ENCODE measurements around the gene GREB1.
A peak's percentile ranks its signal among the peaks of the same experiment; 100 is the strongest.

Gene GREB1

GRCh38 chr2:11509657-11510360, 24.0 kb upstream of the GREB1 start:
- no peak for DNase-seq

DNA sequence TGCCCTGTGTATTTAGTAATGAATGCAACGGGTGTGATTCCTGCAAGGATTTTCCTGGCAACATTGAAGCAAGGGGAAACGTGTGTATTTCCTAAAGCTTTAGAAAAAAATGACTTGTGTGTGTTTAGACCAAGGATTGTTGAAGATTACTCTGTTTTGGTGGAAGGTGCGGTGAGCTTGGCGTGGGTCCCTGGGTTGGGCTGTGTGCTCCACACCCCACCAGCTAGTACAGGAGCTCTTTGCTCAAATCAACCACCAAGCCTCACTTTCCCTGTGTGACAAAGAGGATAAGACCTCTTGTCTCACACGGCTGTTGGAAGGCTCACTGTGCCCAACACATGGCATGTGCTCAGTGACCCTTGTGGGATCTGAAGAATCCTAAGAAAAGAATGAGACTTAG, 21.4 kb upstream of the GREB1 start:
- no peak for DNase-seq

GRCh38 chr2:11513319-11513718, 20.5 kb upstream of the GREB1 start:
- no peak for DNase-seq

DNA sequence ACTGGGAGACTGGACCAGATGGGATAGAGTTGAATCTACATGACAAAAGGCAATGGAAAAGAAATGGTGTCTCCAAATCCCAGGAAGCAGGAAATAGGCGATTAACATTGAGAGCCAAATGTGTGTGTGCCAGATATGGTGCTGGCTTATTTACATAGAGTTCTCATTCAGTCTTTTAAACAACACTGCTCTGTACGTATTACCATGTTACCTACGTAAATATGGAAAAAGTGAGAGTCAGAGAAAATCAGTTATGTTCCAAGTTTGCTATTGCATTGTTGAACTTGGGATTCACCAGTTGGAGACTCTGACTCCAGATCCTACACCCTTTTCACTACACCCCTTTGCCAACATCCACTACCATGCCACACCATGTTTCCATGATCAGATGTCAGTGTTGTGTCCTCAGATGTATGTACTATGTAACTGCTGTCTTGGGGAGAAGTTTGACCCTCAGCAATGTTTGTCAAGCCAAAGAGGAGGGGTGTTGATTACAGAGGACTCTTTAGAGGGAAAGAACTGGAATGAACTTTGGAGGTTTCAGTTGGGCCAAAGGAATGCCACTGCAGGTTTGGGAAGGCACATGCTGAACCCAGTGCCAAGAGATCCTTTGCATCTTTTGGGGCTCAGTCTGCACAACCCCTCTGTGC, 19.6 kb upstream of the GREB1 start:
- no peak for DNase-seq

GRCh38 chr2:11514904-11515303, 18.9 kb upstream of the GREB1 start:
- DNase-seq: no peak

DNA sequence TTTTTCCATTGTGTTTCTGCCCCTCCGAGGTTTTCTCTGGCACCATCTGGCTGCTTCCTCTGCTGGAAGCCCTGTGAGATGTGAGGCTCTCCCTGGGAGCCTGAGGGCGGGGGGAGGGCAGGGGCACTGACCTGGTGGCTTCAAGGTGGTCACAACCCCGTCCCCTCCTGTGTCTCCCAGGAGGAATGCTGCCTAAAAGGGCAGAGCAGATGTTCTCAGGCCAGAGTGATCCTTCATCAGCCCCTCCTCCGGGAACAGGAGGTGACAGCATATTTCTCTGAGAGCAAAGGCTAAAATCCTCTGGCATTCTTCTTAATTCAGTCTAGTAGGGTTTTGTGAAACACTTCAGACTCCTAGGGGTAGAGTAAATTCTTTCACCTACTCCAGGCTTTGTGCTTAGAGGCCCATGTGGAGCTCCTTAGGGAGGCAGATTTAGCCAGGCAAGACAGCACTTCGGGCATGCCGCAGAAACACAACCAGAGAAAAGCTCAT, 18.3 kb upstream of the GREB1 start:
- no peak for DNase-seq

DNA sequence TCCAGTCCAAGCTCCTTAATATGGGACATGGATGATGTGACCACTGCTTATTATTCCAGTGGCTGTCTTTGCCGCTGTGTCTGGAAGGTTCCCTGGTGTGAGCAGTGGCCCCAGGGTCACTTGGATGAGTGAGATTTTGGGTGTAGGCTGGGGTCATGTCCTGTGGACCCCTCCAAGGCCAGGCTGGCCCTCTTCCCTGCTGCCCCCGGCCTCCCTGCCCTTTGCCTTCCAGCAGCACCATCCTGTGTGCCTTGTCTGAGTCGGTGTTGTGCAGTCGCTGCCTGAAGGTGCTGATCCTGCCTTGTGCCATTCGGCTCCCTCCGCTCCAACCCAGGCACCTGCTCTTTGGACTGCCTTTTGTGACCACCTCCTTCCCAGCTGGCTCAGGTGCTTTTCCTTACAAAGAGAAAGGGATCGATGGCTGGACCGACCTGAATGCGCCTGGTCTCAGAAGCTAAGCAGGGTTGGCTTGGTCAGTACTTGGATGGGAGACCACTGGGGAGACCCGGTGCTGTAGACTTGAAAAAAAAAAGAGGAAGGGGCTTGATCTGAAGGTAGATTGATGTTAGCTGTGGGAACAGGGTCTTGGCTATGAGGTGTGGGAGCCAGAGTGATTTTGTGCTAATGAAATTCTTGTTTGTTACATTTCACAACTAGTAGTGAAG, 16.7 kb upstream of the GREB1 start:
- DNase-seq: no peak

GRCh38 chr2:11517906-11518305, 15.9 kb upstream of the GREB1 start:
- no peak for DNase-seq

- DNase-seq: no peak
Observed at GRCh38 chr2:11520092-11520693, 13.7 kb upstream of the GREB1 start.

DNA sequence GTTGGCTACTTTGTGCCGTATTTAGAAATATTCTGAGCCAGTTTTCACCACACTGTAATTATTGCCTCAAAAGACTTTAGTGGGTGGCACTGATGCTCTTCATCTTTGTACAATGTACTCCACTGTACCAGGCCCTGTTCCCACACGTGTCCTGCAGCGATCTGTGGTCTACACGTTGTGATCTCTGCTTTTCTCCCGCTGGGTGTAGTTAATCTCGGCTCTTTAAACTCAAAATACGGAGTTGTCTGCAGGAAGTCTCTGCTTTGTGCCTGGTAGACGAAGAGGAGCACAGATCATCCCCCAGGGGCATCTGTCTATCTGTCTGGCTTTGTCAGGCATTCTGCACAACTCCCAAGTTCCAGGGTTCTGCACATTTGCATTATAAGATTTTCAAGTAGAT, 12.1 kb upstream of the GREB1 start:
- DNase-seq: no peak

DNA sequence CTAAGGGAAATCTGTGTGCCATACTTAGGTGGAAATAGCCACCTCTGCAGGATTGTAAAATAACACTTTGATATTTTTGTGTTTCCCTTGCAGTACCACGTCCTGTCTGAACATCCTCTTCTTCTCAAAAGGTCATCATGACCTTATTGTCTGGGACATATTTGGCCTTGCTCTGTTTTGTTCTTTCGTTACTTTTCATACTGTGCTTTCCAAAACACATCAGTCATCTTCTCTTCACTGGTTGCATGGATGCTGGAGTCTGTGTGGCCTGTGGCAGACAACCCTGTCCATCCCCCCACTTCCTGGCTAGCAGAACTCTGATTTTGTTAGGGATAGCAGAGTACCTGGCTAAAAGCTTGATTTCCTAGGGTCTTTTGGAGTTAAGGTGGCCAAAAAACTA, 9.4 kb upstream of the GREB1 start:
- no peak for DNase-seq

- DNase-seq: no peak
Observed at GRCh38 chr2:11525762-11526161, 8.1 kb upstream of the GREB1 start.

GRCh38 chr2:11527001-11527400, 6.8 kb upstream of the GREB1 start:
- DNase-seq: no peak

DNA sequence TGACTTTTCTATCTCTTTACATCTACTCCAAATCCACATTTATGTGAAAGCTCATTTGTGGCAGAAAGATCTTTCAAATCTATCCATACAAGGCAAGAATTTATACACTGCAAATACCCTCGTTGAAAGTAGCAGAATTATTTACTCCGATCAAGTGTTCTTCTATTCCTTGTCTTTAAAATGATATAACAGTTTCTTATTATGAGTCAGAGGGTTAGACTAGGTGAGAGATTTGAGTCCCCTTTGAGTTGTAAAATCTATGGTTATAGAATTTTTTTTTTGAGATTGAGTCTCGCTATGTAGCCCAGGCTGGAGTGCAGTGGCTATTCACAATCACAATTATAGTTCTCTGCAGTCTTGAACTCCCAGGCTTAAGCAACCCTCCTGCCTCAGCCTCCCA, 5.6 kb upstream of the GREB1 start:
- no peak for DNase-seq

GRCh38 chr2:11530864-11531465, 2.9 kb upstream of the GREB1 start:
- DNase-seq: no peak

- peak in 1 of 5 experiments; percentile 27 for DNase-seq
Observed at GRCh38 chr2:11532416-11533055, 1.3 kb upstream of the GREB1 start.

GRCh38 chr2:11534071-11534745, 363 bp downstream of the GREB1 start:
- DNase-seq: no peak

DNA sequence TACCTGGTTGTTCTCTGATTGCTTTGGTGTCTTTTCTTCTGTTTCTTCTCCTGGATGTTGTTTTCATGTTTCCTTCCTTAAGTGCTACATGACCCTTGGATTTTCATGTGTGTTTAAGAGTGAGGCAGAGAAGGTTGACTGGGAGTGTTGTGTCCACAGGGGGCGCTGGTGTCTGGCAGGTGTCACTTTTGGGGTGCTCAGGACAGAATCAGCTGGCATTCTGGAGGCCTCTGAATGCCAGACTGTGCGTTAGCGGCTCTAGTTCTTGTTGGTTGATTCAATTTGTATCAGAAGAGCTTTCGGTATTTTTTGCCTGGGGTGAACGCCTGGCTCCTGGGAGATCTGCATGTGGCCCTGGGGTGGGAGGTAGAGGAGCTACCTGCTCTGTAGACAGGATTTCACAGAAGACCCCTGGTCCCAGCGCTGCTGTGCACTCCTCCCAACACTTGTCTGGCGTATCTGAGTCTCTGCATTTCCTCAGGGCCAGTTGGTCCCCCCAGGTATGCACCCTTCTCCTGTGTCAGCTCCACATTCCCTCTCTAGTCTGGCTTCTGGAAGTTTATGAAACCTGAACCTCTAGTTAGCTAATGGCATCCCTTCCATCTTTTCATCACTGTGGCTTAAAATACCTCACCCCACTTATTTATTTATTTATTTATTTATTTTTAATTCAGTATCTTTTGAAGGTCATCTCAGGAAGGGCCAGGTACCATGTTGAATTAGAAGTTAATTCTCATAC, 1.1 kb downstream of the GREB1 start:
- DNase-seq: no peak

DNA sequence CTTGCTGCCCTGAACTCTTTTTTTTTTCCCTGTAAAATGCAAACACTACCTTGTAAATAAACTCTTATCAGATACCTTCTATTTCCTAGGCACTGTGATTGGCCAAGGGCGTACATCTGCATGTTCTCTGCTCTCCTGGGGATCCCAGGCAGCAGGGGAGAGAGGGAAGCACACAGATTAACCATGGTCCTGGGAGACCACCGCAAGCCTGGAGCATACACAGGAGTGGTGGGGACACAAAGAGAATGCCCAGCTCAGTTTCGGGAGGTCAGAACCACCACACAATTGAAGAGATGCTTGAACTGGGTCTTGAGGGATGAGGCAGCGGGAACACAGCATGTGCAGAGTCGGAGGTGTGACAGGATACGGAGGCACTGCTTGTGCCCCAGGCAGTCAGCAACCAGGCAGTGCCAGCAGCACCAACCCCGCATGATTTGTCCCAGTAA, 2.1 kb downstream of the GREB1 start:
- DNase-seq: no peak

DNA sequence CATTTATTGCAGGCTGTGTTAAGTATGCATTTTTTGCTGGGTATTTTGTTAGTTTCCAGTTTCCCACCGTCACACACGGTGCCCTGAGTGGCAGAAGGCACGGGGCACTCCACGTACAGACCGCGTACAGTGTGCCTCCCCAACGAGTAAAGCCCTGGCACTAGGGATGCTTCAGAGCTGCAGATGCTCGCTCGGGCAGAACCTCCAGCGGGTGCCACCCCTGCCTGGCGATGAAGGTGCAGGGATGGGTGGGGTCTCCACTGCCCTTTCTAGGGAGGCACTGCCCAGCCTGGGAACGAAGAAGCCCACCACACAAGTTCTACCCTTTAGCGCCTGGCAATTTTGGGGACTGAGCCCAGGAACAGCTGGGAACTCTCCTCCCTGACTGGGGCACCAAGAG, 4.1 kb downstream of the GREB1 start:
- no peak for DNase-seq
